ENCODE measurements around the gene LCN2.

LCN2 gene

DNA sequence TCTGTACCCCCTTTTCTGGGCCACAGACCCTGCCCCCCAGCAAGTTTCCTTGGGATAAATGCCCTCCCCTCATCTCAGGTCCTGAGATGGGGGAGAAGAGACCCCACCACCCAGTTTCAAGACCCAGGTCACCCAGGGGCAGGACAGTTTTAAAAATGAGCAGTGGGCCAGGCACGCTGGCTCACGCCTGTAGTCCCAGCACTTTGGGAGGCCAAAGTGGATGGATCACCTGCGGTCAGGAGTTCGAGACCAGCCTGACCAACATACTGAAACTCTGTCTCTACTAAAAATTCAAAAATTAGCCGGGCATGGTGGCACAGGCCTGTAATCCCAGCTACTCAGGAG lies 27.8 kb upstream of the LCN2 start:
- DNase-seq: no peak
- Mint-ChIP-seq H3K9me3 (no peaks in the 10 kb centered on the region), H3K36me3 (ENCODE audit: low read depth) (no peaks in the 10 kb centered on the region), H3K27me3 (ENCODE audit: low read depth, poor library complexity) (no peaks in the 10 kb centered on the region), H3K4me1 (peaks cover 23% of the 10 kb centered on the region), H3K4me3 (no peak overlapping the region), H3K27ac (no peak overlapping the region)
- TF ChIP-seq, protein P1, sequence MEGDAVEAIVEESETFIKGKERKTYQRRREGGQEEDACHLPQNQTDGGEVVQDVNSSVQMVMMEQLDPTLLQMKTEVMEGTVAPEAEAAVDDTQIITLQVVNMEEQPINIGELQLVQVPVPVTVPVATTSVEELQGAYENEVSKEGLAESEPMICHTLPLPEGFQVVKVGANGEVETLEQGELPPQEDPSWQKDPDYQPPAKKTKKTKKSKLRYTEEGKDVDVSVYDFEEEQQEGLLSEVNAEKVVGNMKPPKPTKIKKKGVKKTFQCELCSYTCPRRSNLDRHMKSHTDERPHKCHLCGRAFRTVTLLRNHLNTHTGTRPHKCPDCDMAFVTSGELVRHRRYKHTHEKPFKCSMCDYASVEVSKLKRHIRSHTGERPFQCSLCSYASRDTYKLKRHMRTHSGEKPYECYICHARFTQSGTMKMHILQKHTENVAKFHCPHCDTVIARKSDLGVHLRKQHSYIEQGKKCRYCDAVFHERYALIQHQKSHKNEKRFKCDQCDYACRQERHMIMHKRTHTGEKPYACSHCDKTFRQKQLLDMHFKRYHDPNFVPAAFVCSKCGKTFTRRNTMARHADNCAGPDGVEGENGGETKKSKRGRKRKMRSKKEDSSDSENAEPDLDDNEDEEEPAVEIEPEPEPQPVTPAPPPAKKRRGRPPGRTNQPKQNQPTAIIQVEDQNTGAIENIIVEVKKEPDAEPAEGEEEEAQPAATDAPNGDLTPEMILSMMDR (IDR thresholded peaks at IDR 0.05): no peak

- TF ChIP-seq, protein P1 (IDR thresholded peaks at IDR 0.05): no peak
- DNase-seq: no peak
- no peak overlapping the region for H3K4me3 Mint-ChIP-seq
- no peaks in the 10 kb centered on the region for H3K27me3 Mint-ChIP-seq (ENCODE audit: low read depth, poor library complexity)
- H3K4me1 Mint-ChIP-seq: peaks cover 25% of the 10 kb centered on the region
- H3K36me3 Mint-ChIP-seq (ENCODE audit: low read depth): no peaks in the 10 kb centered on the region
- no peak overlapping the region for H3K27ac Mint-ChIP-seq
- no peaks in the 10 kb centered on the region for H3K9me3 Mint-ChIP-seq
Observed at GRCh38 chr9:128121924-128122808, 27.1 kb upstream of the LCN2 start.

DNA sequence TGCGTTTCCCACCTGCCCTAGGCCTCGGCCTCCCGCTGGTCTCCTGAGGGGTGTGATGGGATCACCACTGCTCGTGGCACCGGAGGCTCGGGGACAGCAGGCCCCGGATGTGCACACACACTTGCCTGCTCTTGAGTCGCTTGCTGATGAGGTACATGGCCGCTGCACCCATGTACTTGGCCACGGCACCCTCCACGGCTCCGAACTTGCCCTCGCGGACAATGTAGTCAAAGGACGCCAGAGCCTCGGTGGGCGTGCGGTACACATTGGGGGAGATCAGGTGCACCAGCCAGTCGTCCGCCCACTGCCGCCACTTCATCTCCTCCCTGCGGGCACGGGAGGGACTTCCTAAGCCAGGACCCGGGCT lies 26.5 kb upstream of the LCN2 start:
- Mint-ChIP-seq H3K36me3 (ENCODE audit: low read depth) (no peaks in the 10 kb centered on the region), H3K27ac (no peak overlapping the region), H3K4me3 (no peak overlapping the region), H3K4me1 (peaks cover 20% of the 10 kb centered on the region), H3K9me3 (no peaks in the 10 kb centered on the region), H3K27me3 (ENCODE audit: low read depth, poor library complexity) (no peaks in the 10 kb centered on the region)
- TF ChIP-seq, protein P1 (IDR thresholded peaks at IDR 0.05): no peak
- no peak for DNase-seq

GRCh38 chr9:128123451-128124080 lies 25.7 kb upstream of the LCN2 start:
- TF ChIP-seq, protein P1 (IDR thresholded peaks at IDR 0.05): no peak
- no peak overlapping the region for H3K27ac Mint-ChIP-seq
- no peaks in the 10 kb centered on the region for H3K27me3 Mint-ChIP-seq (ENCODE audit: low read depth, poor library complexity)
- DNase-seq: no peak
- peaks cover 7% of the 10 kb centered on the region for H3K9me3 Mint-ChIP-seq
- no peaks in the 10 kb centered on the region for H3K36me3 Mint-ChIP-seq (ENCODE audit: low read depth)
- no peak overlapping the region for H3K4me3 Mint-ChIP-seq
- peaks cover 22% of the 10 kb centered on the region for H3K4me1 Mint-ChIP-seq

DNA sequence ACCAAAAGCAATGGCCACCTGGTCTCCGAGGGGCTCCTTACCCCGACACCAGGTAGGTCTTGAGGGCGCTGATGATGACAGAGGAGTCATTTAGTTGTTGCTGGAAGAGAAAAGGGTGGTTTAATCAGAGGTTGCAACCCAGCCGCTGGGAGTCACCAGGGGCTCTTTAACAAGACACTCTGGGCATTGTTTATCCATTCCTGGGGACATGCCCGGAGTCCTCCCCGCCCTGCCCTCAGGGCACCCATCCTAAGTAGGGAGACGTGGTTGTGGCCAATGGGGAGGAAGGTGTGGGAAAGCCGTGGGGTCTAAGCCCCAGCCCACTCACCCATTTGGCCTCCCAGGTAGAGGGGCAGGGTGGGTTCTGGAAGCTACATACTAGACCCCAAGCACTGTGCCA lies 24.8 kb upstream of the LCN2 start:
- Mint-ChIP-seq H3K36me3 (ENCODE audit: low read depth) (peaks cover 4% of the 10 kb centered on the region), H3K4me1 (peaks cover 23% of the 10 kb centered on the region), H3K27ac (no peak overlapping the region), H3K27me3 (ENCODE audit: low read depth, poor library complexity) (peaks cover 5% of the 10 kb centered on the region), H3K9me3 (peaks cover 14% of the 10 kb centered on the region), H3K4me3 (no peak overlapping the region)
- TF ChIP-seq, protein P1 (IDR thresholded peaks at IDR 0.05): no peak
- no peak for DNase-seq

Data from nephron progenitor cell (in vitro differentiated cells).